SK-N-SH (cell line): ENCODE data around the gene WDCP. TPM values are rescaled to one million over a fixed set of nuclear protein-coding genes. Genes with fewer than 3 reads are reported as not detected.

Source experiments
- CTCF ChIA-PET: fragments of 300-600, 350-600 bp; formaldehyde crosslinking; extraction: SDS; loops from one replicate; lab custom pipeline; 2021; lab: Yijun Ruan, JAX
- POLR2A ChIA-PET: fragments of 350-600 bp; sonication (Branson Sonifier 250); formaldehyde crosslinking; extraction: SDS; loops from one replicate; lab custom pipeline; 2020; ENCODE audit warnings: antibody characterized with exemption, inconsistent platforms; lab: Yijun Ruan, JAX
- DNase-seq: peaks from one replicate; pipeline ENCODE4 v3.0.0; 2012
- H2AFZ ChIP-seq: fragments of 200-600 bp; sonication (generic); 2 replicates; pipeline ENCODE4 v1.8.1; 2016; ENCODE audit warnings: antibody characterized with exemption, mild to moderate bottlenecking, low read depth
- H3F3A ChIP-seq: fragments of 200-600 bp; sonication (generic); replicated peaks from 2 replicates; pipeline ENCODE3; 2016; ENCODE audit warnings: antibody characterized with exemption, mild to moderate bottlenecking; ENCODE audit not compliant: insufficient read depth
- H3K27ac ChIP-seq, 2 experiments: fragments of 200-500 bp in 1 of 2; fragments of 200-600 bp in 1 of 2; sonication (Bioruptor generic) in 1 of 2; sonication (generic), shearing (Covaris generic) in 1 of 2; 2 replicates each; pipeline versions ENCODE4 v1.5.1 to v1.6.1; 2014 to 2016; ENCODE audit warnings: low read depth in 2 of 2, inconsistent platforms in 1 of 2, low read length in 1 of 2, mild to moderate bottlenecking in 1 of 2, mixed read lengths in 1 of 2
- H3K27me3 ChIP-seq: fragments of 200-600 bp; sonication (generic), shearing (Covaris generic); 2 replicates; pipeline ENCODE4 v1.6.1; 2016; ENCODE audit warnings: mixed run types; ENCODE audit not compliant: insufficient read depth
- H3K36me3 ChIP-seq, 2 experiments: fragments of 200-500 bp in 1 of 2; fragments of 200-600 bp in 1 of 2; sonication (Bioruptor generic) in 1 of 2; sonication (generic) in 1 of 2; replicated peaks in 1 of 2; 2 replicates each; pipeline versions ENCODE3 to v1.5.1; 2014 to 2016; ENCODE audit warnings: low read length in 1 of 2, mild to moderate bottlenecking in 1 of 2; ENCODE audit not compliant: insufficient read depth in 2 of 2, control insufficient read depth in 1 of 2
- H3K4me1 ChIP-seq, 2 experiments: fragments of 200-500 bp in 1 of 2; fragments of 200-600 bp in 1 of 2; sonication (Bioruptor generic) in 1 of 2; sonication (generic), shearing (Covaris generic) in 1 of 2; 2 replicates each; pipeline versions ENCODE4 v1.5.1 to v1.6.1; 2014 to 2016; ENCODE audit warnings: low read depth in 1 of 2, low read length in 1 of 2, mixed run types in 1 of 2; ENCODE audit not compliant: insufficient read depth in 2 of 2, control insufficient read depth in 1 of 2
- H3K4me2 ChIP-seq: fragments of 200-600 bp; sonication (generic), shearing (Covaris generic); 2 replicates; pipeline ENCODE4 v1.6.1; 2017; ENCODE audit warnings: mixed run types
- H3K4me3 ChIP-seq, 2 experiments: fragments of 200-500 bp in 1 of 2; fragments of 200-600 bp in 1 of 2; sonication (Bioruptor generic) in 1 of 2; sonication (generic), shearing (Covaris generic) in 1 of 2; 2 replicates each; pipeline versions ENCODE4 v1.5.1 to v1.8.1; 2014 to 2016; ENCODE audit warnings: low read depth in 2 of 2, inconsistent platforms in 1 of 2, low read length in 1 of 2, mild to moderate bottlenecking in 1 of 2, mixed read lengths in 1 of 2, moderate library complexity in 1 of 2
- H3K79me2 ChIP-seq: fragments of 200-600 bp; sonication (generic); 2 replicates; pipeline ENCODE4 v1.8.1; 2017; ENCODE audit warnings: mild to moderate bottlenecking; ENCODE audit not compliant: insufficient read depth
- H3K9ac ChIP-seq: fragments of 200-600 bp; sonication (generic); 2 replicates; pipeline ENCODE4 v1.6.1; 2017; ENCODE audit warnings: mixed run types
- H3K9me2 ChIP-seq: fragments of 200-600 bp; sonication (generic); 2 replicates; pipeline ENCODE4 v1.6.1; 2017; ENCODE audit warnings: mixed run types
- H3K9me3 ChIP-seq: fragments of 200-600 bp; sonication (generic); 2 replicates; pipeline ENCODE4 v1.6.1; 2017; ENCODE audit warnings: mixed run types, mild to moderate bottlenecking, moderate library complexity
- H4K20me1 ChIP-seq: fragments of 200-600 bp; sonication (generic); 2 replicates; pipeline ENCODE4 v1.6.1; 2017; ENCODE audit warnings: mild to moderate bottlenecking, mixed run types; ENCODE audit not compliant: insufficient read depth
- CHD2 ChIP-seq: fragments of 150-350 bp; IDR thresholded peaks from 2 replicates; pipeline ENCODE4 v1.6.1; 2018; ENCODE audit warnings: low read length; ENCODE audit not compliant: partially characterized antibody
- CTCF ChIP-seq: fragments of 200-600 bp; sonication (generic); IDR thresholded peaks from 2 replicates; pipeline ENCODE4 v1.6.1; 2017; ENCODE audit warnings: antibody characterized with exemption, mild to moderate bottlenecking, moderate library complexity
- EZH2phosphoT487 ChIP-seq: fragments of 200-600 bp; sonication (generic); IDR thresholded peaks from 2 replicates; pipeline ENCODE4 v1.6.1; 2017; ENCODE audit warnings: low read depth, mixed run types, mild to moderate bottlenecking, antibody characterized with exemption, moderate library complexity, borderline replicate concordance
- FOSL2 ChIP-seq: IDR thresholded peaks from 2 replicates; pipeline ENCODE4 v1.4.0; 2012; ENCODE audit warnings: low read depth, mild to moderate bottlenecking, moderate library complexity, borderline replicate concordance
- FOXJ3 ChIP-seq: sonication (generic); formaldehyde crosslinking; IDR thresholded peaks from 2 replicates; pipeline ENCODE4 v1.5.1; 2020; ENCODE audit warnings: mild to moderate bottlenecking, missing genetic modification reagents
- JUND ChIP-seq: IDR thresholded peaks from 2 replicates; pipeline ENCODE4 v1.4.0; 2012
- MEF2A ChIP-seq: IDR thresholded peaks from 2 replicates; pipeline ENCODE4 v1.4.0; 2012; ENCODE audit warnings: low read depth, borderline replicate concordance
- RAD21 ChIP-seq: IDR thresholded peaks from 2 replicates; pipeline ENCODE4 v1.6.1; 2012; ENCODE audit warnings: mild to moderate bottlenecking, low read length
- RCOR1 ChIP-seq: fragments of 150-350 bp; IDR thresholded peaks from 2 replicates; pipeline ENCODE4 v1.6.1; 2017; ENCODE audit warnings: antibody characterized with exemption, low read length
- RFX5 ChIP-seq: IDR thresholded peaks from 2 replicates; pipeline ENCODE4 v1.6.1; 2012; ENCODE audit warnings: mild to moderate bottlenecking, improper control_type of control experiment, low read length
- RXRA ChIP-seq: IDR thresholded peaks from 2 replicates; pipeline ENCODE4 v1.4.0; 2012; ENCODE audit warnings: low read depth, mild to moderate bottlenecking, borderline replicate concordance
- SIN3A ChIP-seq: IDR thresholded peaks from 2 replicates; pipeline ENCODE4 v1.6.1; 2012; ENCODE audit warnings: low read depth, mild to moderate bottlenecking, low read length, moderate library complexity, borderline replicate concordance
- SMC3 ChIP-seq: IDR thresholded peaks from 2 replicates; pipeline ENCODE4 v1.6.1; 2012; ENCODE audit warnings: low read depth, low read length, improper control_type of control experiment
- TAF1 ChIP-seq: IDR thresholded peaks from 2 replicates; pipeline ENCODE4 v1.6.1; 2012; ENCODE audit warnings: low read depth, mild to moderate bottlenecking, low read length, moderate library complexity, borderline replicate concordance
- YY1 ChIP-seq: IDR thresholded peaks from 2 replicates; pipeline ENCODE4 v1.4.0; 2012; ENCODE audit warnings: low read depth, mild to moderate bottlenecking
- WGBS: methylation state at CpG from one replicate; pipeline ENCODE4 v1.1.6; 2017; ENCODE audit warnings: low lambda C conversion rate; 5-methylcytosine and 5-hydroxymethylcytosine counted together
- polyA plus RNA-seq, 3 experiments: library from polyadenylated mRNA; depleted of rRNA; stranded (reverse); fragments of >200 nt; gene quantifications; 2 replicates each; pipeline ENCODE4 v1.2.3, GENCODE V29; 2012
- small RNA-seq, 7 experiments: library from RNA; depleted of rRNA; stranded (forward); fragments of <200 nt; gene quantifications; one replicate each; pipeline ENCODE3, GENCODE V24; 2012

The WDCP gene
- polyA plus RNA-seq, 1 of the 3 experiments (the other 2 are of a cell fraction), result 7.1 TPM

GRCh38 chr2:23992931-23993330, 54.3 kb downstream of the WDCP start:
- Histone ChIP-seq H3K79me2 (no peaks in the 10 kb centered on the region), H3K9ac (no peak overlapping the region), H3K27ac (no peak overlapping the region), H4K20me1 (no peaks in the 10 kb centered on the region), H3K9me3 (no peaks in the 10 kb centered on the region), H3F3A (peaks cover 6% of the 10 kb centered on the region), H3K4me2 (no peak overlapping the region), H3K4me1 (no peaks in the 10 kb centered on the region), H3K27me3 (no peaks in the 10 kb centered on the region), H3K4me3 (no peak overlapping the region), H3K36me3 (peaks cover 4 to 20% of the 10 kb centered on the region in 2 experiments), H3K9me2 (no peaks in the 10 kb centered on the region), H2AFZ (no peak overlapping the region)
- no peak for TF ChIP-seq RXRA
- no peak for TF ChIP-seq CHD2
- no peak for TF ChIP-seq TAF1
- no peak for TF ChIP-seq FOXJ3 (CRISPR knock-in tag)
- TF ChIP-seq CTCF, result no peak
- no peak for TF ChIP-seq FOSL2
- TF ChIP-seq SMC3, result no peak
- no peak for TF ChIP-seq RFX5
- TF ChIP-seq MEF2A, result no peak
- no peak for TF ChIP-seq RCOR1
- TF ChIP-seq JUND, result no peak
- TF ChIP-seq SIN3A, result no peak
- no peak for TF ChIP-seq EZH2phosphoT487
- TF ChIP-seq RAD21, result no peak
- ChIA-PET CTCF (interaction anchor here (0.9 to 1.5 kb wide), 3 partner anchors 20 to 68 kb away, joined by 3 to 4 read pairs (median 3); partner anchors contain the start of gene ATAD2B), POLR2A (no interaction called here)
- 75% methylated on average over 1 of the region's 1 CpG for WGBS
- DNase-seq, result no peak

- no peaks in the 10 kb centered on the region for H3K79me2 ChIP-seq
- H3K4me2 ChIP-seq, result no peak overlapping the region
- TF ChIP-seq CTCF, result peak; percentile 60
- TF ChIP-seq RAD21, result peak; percentile 45
- no peak for TF ChIP-seq YY1
- TF ChIP-seq SIN3A, result no peak
- no peak for TF ChIP-seq RXRA
- TF ChIP-seq, all 33 proteins: peak for 2
- H3K4me3 ChIP-seq, result no peak overlapping the region
- ChIA-PET CTCF (interaction anchor here (1.5 kb wide), 1 partner anchor 96 kb away, joined by 3 read pairs; the partner anchor contains the start of gene TP53I3), POLR2A (no interaction called here)
- peaks cover 3% of the 10 kb centered on the region for H3F3A ChIP-seq
- peaks cover 8% of the 10 kb centered on the region in 2 experiments for H3K36me3 ChIP-seq
- no peak overlapping the region for H3K9ac ChIP-seq
- no peaks in the 10 kb centered on the region for H3K9me2 ChIP-seq
- no peak for DNase-seq
- H3K27ac ChIP-seq, result no peak overlapping the region
- H4K20me1 ChIP-seq, result no peaks in the 10 kb centered on the region
- no peaks in the 10 kb centered on the region for H3K9me3 ChIP-seq
- H3K27me3 ChIP-seq, result no peaks in the 10 kb centered on the region
- no peak overlapping the region for H2AFZ ChIP-seq
- no peaks in the 10 kb centered on the region for H3K4me1 ChIP-seq
- WGBS, result 57% methylated on average over 2 of the region's 2 CpGs
Observed at GRCh38 chr2:23988371-23988770, 58.8 kb downstream of the WDCP start.

Small RNA genes within 50 kb of the gene (small RNA-seq; reads per million reads assigned to genes)
- gene RN7SL610P (0 reads per million in 7 experiments), gene RNU6-370P (0 reads per million in 7 experiments)

Other genes starting within 250 kb of the WDCP start
- gene ATAD2B, start 120.3 kb downstream of the WDCP start, polyA plus RNA-seq (2012; rRNA removed), result 1.3 and 1.7 TPM in 2 replicates
- 5.8 and 7.1 TPM in 2 replicates for gene UBXN2A, start 106.9 kb downstream of the WDCP start, polyA plus RNA-seq (2012; rRNA removed)
- gene MFSD2B, start 37.3 kb downstream of the WDCP start, polyA plus RNA-seq (2012; rRNA removed), result 0.16 TPM in 1 of 2 replicates, not detected in the other
- gene FKBP1B, start 2.4 kb upstream of the WDCP start, polyA plus RNA-seq (2012; rRNA removed), result 69.7 and 72.4 TPM in 2 replicates
- gene SF3B6, start 28.9 kb upstream of the WDCP start, polyA plus RNA-seq (2012; rRNA removed), result 275 and 295 TPM in 2 replicates
- gene TP53I3, start 37.4 kb upstream of the WDCP start, polyA plus RNA-seq (2012; rRNA removed), result 110 and 116 TPM in 2 replicates
- gene PFN4, start 75.9 kb upstream of the WDCP start, polyA plus RNA-seq (2012; rRNA removed), result 0.54 and 0.61 TPM in 2 replicates
- gene FAM228B, start 76.1 kb upstream of the WDCP start, polyA plus RNA-seq (2012; rRNA removed), result 5.3 and 6.8 TPM in 2 replicates
- gene FAM228A, start 127.7 kb upstream of the WDCP start, polyA plus RNA-seq (2012; rRNA removed), result 0.10 and 0.13 TPM in 2 replicates